GM21526 (cell line): Measurements from ENCODE around the gene SCGB1C1.
"Not testable (repeated sequence)": the region's sequence is repeated elsewhere in the genome, so short reads cannot be mapped to it uniquely, and the experiment has no call there.

Source experiments
- ATAC-seq: cut with Tn5 transposase; IDR thresholded peaks from one replicate; pipeline ENCODE4 v1.9.1; 2021; ENCODE audit warnings: moderate library complexity; ENCODE audit not compliant: unreplicated experiment, low FRiP score

SCGB1C1 gene

DNA sequence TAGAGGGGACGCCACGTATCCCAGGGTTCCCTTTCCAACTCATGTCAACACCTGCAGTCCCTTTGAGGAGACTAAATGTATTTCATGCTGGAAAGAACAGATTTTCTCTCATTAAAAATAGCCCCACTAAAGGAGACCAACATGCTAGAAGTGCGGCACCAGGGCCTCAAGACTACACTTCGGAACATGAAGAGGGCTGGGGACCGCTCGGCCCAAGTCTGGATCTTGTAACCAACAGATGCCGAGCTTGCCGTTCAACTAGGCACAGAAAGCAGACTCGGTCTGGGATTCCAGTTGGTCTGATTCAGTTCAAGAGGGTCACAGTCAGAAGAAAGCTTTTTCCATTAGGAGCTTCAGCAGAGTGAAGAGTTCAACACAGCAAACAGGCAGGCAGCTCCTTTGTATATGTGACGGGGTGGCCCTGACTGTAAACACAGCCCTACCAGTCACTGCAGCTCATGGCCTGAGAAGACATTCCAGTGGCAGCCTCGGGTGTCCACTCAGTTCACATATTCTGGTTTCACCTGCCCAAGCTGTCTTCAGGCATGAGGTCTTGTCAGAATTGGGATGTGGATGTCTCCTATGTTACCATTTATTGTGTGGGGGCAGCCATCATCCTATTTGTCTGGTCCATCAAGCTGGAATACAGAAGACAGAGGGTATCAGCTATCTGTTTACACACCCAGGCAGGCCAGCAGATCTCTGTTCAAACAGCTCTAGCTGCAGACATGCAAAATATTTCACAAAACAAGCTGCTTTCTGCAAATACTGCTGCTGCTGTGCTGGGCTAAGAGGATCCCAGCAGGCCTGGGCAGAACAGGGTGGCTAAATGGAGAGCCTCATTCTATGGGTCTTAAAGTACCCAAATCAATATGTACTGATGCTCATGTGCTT, 23.4 kb downstream of the SCGB1C1 start:
- no peak for ATAC-seq

DNA sequence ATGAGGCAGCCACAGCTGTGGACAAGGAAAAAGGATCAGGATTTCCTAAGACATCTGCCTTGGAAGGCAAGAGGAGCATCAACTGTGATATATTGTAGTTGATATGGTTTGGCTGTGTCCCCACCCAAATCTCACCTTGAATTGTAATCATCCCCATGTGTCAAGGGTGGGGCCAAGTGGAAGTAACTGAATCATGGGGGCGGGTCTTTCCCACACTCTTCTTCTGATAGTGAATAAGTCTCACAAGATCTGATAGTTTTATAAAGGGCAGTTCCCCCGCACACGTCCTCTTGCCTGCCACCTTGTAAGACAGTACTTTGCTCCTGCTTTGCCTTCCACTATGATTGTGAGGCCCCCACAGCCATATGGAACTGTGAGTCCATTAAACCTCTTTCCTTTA, 24.8 kb downstream of the SCGB1C1 start:
- no peak for ATAC-seq

DNA sequence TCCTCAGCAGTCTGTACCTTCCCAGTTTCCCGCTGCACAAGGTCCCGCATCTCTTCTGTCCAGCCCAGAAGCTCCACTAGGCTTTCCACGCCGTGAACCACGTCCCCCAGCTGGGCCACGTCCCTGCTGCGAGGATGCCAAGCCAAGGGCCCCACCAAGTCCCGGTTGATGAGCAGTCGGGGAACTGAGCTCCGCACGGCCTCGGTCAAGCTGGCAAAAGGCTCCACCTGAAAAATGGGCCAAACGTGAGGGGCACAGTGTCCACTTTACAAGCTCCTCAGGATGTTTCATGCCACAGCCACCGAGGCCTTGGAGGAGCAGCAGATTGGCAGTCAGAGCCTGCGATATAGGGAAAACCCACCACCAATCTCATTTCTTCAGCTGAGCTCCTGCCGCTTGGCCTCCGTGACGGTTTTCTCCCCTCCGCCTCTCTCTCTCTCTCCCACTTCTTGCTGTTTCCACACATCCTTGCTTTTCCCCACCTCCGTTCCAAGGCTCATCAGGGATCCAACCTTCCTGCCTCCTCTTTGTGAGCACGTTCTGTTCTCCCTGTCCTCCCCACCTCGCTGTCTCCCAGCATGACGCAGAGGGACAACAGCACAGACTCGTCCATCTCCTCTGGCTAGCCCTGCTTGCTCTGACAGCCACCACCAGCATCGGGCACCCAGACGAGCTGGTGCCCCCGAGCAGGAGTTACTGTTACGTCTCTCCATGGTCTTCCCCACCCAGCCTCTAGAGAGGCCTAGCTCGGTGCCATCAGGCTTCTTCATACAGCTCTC, 26.1 kb downstream of the SCGB1C1 start:
- ATAC-seq = no peak

GRCh38 chr11:220641-221215, 27.9 kb downstream of the SCGB1C1 start:
- ATAC-seq = not testable (repeated sequence)

GRCh38 chr11:221539-221938, 28.7 kb downstream of the SCGB1C1 start:
- no peak for ATAC-seq

- ATAC-seq = no peak
Measured at GRCh38 chr11:221998-222789, 29.3 kb downstream of the SCGB1C1 start.

DNA sequence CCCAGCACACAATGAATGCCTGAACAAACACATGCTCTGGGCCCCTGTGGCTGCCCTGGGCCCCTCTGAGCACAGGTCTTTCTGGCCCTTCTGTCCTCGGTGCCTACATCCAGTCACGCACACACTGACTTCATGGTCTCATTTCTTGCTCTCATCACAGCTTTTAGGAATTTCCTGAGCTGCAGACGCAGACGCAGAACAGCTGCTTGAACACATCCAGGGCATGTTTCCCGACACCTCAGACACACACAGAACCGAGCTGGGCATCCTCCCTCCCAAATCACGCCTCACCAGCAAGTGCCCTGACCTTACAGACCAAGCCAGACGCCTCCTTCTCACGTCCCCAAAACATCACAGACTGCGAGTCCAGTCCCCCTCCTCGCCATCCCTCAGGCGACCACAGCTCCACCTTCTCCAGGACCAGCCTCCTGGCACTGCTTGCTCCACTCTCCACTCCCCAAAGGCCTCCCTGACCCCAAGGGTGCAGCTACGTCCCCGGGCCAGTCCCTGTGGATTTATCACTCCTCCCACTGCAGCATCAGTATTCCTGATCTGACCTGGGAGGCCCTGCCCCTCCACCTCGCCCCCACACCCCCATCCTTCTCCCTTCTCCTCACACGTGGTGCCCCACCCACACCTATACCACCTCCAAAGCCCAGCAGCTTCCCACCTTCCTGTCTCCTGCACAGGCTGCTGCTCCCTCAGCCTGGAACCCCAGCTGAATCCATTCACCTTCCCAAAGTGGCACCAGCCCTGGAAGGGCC, 30.3 kb downstream of the SCGB1C1 start:
- ATAC-seq = no peak

DNA sequence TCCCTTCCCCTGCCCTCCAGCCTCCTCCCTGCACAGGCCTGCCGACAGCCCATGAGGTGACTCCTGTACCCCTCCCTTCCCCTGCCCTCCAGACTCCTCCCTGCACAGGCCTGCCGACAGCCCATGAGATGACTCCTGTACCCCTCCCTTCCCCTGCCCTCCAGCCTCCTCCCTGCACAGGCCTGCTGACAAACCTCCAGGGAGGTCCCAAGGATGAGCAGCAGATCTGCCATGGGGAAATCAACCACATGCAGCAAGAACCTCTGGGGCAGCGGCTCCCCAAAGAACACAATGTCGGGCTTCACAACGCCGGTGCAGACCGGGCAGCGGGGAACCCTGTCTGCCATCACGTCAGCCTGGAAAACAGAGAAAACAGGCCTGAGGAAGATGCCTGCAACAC, 31.0 kb downstream of the SCGB1C1 start:
- no peak for ATAC-seq

DNA sequence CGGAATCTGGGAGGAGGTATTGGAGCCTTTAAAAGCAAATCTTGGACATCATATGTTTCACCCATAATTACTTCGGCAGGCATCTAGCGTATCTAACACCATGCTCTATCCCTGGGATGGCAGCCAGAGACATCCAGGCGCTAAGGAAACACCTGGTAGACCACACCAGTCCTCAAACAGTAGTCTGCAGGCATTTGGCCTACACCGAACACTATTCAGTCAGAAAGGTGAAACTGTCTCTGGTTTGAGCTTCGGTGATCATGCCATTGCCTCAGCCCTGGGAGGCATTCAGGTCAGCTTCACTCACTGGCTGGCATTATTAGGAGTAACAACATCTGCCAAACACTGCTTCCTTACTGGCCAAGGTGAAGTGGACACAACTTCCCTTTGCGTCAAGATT, 31.5 kb downstream of the SCGB1C1 start:
- ATAC-seq = no peak

GRCh38 chr11:225734-226453, 33.0 kb downstream of the SCGB1C1 start:
- ATAC-seq = no peak

- no peak for ATAC-seq
Measured at GRCh38 chr11:227824-228379, 35.0 kb downstream of the SCGB1C1 start.

DNA sequence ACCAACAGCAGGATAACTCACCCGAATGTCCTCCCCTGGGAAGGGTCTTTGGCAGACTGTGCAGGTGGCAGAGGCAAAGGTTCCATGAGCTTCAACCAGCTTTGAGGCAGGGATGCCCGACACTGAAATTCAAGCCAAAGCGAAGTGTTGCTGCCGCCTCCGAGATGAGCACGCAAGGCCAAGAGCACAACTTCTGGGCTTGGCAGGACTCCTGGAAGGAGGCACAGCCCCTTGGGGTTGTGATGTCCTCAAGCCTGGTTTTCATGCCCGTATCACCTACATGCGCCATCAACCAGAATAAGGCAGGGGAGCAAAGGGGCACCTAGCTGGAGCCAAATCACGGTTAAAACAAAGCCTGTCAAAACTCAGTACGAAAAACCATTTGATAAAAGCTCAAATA, 37.6 kb downstream of the SCGB1C1 start:
- ATAC-seq = no peak

GRCh38 chr11:232783-233565, 40.1 kb downstream of the SCGB1C1 start:
- no peak for ATAC-seq

- ATAC-seq = no peak
Measured at GRCh38 chr11:235180-235579, 42.3 kb downstream of the SCGB1C1 start.

- ATAC-seq = peak; percentile 17
Measured at GRCh38 chr11:235609-235996, 42.7 kb downstream of the SCGB1C1 start.

DNA sequence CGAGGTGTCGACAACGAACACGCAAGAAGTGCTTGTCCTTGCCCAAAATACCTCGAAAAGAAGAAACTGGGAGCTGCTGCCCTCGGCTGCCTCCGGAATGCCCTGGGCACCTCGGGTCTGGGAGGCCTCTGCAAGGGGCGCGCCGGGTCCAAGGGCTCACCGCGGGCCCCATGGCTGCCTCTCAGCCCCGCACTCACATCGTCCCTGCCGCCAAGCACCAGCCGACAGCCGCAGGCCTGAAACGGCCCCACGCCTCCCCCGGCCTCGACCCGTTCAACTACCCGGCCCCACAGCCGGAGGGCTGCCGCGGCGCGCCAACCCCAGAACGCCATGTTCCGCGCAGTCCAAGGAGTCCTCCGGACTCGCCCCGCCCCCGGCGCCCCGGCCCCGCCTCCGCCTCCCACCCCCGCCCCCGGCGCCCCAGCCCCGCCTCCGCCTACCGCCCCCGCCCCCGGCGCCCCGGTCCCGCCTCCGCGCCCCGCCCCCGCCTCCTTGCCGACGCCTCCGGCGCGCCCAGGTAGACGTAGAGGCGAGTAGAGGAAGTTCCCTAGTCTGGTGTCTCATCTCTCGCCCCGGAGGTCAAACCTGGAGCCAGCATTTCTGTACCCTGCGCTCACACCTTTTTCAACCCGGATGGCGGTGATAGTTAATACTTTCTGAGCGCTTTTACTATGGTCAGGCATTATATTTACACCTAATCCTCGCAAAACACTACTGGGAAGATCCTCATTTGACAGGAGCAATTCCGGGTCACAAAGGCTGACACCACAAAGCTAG, 43.3 kb downstream of the SCGB1C1 start, which contains the start of gene SIRT3:
Gene SIRT3, minus strand, starts transcription at position 346 of the 777 bp plus-strand sequence. Its CDS starts 14 bp downstream, at position 332.
- peak; percentile 72 for ATAC-seq
